ENCODE measurements around the gene SLC11A1.

The SLC11A1 gene

GRCh38 chr2:218425531-218425930 lies 43.5 kb downstream of the SLC11A1 start:
- no peak for DNase-seq (ENCODE audit: low spot score)

DNA sequence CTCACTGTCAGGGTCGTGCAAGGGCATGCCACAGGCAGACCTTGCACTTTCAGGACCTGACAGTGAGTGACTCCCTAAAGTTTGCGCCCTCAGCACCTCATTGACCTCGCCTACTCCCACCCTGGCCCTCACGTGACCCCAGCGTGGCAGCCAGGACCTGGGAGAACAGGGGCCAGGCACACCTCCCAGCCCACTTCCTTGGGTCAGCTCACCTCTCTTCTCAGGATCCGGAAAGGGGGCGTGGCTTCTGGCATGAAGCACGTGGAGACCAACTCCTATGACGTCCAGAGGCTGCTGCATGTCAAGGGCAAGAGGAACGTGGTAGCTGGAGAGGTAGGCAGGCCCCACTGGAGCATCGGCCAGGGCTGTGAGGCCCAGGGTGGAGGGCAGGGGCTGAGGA lies 45.7 kb downstream of the SLC11A1 start:
- TF ChIP-seq, protein P1, sequence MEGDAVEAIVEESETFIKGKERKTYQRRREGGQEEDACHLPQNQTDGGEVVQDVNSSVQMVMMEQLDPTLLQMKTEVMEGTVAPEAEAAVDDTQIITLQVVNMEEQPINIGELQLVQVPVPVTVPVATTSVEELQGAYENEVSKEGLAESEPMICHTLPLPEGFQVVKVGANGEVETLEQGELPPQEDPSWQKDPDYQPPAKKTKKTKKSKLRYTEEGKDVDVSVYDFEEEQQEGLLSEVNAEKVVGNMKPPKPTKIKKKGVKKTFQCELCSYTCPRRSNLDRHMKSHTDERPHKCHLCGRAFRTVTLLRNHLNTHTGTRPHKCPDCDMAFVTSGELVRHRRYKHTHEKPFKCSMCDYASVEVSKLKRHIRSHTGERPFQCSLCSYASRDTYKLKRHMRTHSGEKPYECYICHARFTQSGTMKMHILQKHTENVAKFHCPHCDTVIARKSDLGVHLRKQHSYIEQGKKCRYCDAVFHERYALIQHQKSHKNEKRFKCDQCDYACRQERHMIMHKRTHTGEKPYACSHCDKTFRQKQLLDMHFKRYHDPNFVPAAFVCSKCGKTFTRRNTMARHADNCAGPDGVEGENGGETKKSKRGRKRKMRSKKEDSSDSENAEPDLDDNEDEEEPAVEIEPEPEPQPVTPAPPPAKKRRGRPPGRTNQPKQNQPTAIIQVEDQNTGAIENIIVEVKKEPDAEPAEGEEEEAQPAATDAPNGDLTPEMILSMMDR (IDR thresholded peaks at IDR 0.05), result no peak
- no peak overlapping the region for H3K27ac ChIP-seq
- no peak for DNase-seq (ENCODE audit: low spot score)
- H3K4me3 ChIP-seq, result no peak overlapping the region

More at GRCh38 chr2:218425531-218425930, 43.5 kb downstream of the SLC11A1 start:
- TF ChIP-seq, protein P1 (IDR thresholded peaks at IDR 0.05), result no peak
- Histone ChIP-seq H3K4me3 (no peak overlapping the region), H3K27ac (no peak overlapping the region)

- TF ChIP-seq, protein P1 (IDR thresholded peaks at IDR 0.05), result no peak
- H3K4me3 ChIP-seq, result no peak overlapping the region
- no peak for DNase-seq (ENCODE audit: low spot score)
- H3K27ac ChIP-seq, result no peak overlapping the region
These were observed 46.9 kb downstream of the SLC11A1 start for GRCh38 chr2:218428846-218429558.

DNA sequence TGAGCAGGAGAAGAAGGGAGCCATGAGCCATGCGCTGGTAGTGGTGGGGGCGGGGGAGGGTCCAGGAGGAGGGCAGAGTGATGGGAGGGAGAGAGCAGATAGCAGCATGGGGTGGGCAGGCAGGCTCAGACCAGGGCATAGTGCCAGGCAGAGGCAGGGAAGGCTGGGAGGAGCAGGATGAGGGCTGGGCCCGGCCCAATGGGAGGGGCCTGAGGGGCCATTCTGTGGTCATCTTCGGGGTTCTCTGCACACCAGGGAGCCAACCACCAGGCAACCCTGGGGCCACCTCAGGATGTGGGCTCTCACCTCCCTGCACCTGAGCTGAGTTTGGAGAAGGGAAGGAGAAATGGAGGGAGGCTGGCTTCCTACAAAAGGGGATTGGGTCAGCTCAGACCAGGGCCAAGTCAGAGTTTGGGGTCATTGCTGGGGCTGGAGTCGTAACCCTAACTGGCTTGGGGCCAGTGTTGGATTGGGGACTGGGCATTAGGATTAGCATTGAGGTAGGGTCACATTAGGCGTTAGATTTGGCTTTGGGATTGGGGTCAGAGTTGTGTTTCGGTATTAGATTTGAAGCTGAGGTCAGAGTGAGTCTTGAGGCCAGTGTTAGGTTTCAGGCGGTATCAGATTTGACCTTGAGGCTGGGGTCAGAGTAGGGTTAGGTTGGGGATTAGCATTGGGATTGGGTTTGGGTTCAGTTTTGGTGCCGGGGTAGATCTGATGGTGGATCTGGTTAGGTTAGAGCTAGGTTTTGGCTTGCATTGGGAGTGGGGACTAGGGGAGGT lies 48.0 kb downstream of the SLC11A1 start:
- Histone ChIP-seq H3K4me3 (no peak overlapping the region), H3K27ac (no peak overlapping the region)
- no peak for DNase-seq (ENCODE audit: low spot score)
- TF ChIP-seq, protein P1 (IDR thresholded peaks at IDR 0.05), result no peak

- TF ChIP-seq, protein P1 (IDR thresholded peaks at IDR 0.05), result no peak
- no peak for DNase-seq (ENCODE audit: low spot score)
- Histone ChIP-seq H3K27ac (no peak overlapping the region), H3K4me3 (no peak overlapping the region)
These were observed 48.6 kb downstream of the SLC11A1 start for GRCh38 chr2:218430721-218431120.

- DNase-seq (ENCODE audit: low spot score), result no peak
- no peak overlapping the region for H3K4me3 ChIP-seq
- TF ChIP-seq, protein P1 (IDR thresholded peaks at IDR 0.05), result no peak
- H3K27ac ChIP-seq, result no peak overlapping the region
These were observed 49.8 kb downstream of the SLC11A1 start for GRCh38 chr2:218431878-218432277.

All from coronary artery (tissue), 2 donors.